Right atrium auricular region (tissue), 2 donors: ENCODE measurements around the gene MAT1A. TPM values are rescaled to one million over a fixed set of nuclear protein-coding genes. Genes with fewer than 3 reads are reported as not detected.

Experiments
- DNase-seq: peaks from one replicate; pipeline ENCODE4 v3.0.0-alpha.2; 2019; ENCODE audit warnings: low spot score
- H3K27ac ChIP-seq, 2 donors: fragments of 200-600 bp; sonication (generic); 1 replicate in 1 of 2; 2 replicates in 1 of 2; pipeline ENCODE4 v1.5.1; 2016 to 2019
- H3K27me3 ChIP-seq, 2 donors: fragments of 200-600 bp; sonication (generic); one replicate each; pipeline versions ENCODE4 v1.5.1 to v1.6.0; 2017 to 2019
- H3K36me3 ChIP-seq: fragments of 200-600 bp; sonication (generic); one replicate; pipeline ENCODE4 v1.5.1; 2016
- H3K4me1 ChIP-seq, 2 donors: fragments of 200-600 bp; sonication (generic); one replicate each; pipeline versions ENCODE4 v1.5.1 to v1.6.0; 2017 to 2019
- H3K4me3 ChIP-seq, 2 donors: fragments of 200-600 bp; sonication (generic); 1 replicate in 1 of 2; 2 replicates in 1 of 2; pipeline ENCODE4 v1.5.1; 2017 to 2019; ENCODE audit warnings: mild to moderate bottlenecking in 1 of 2, moderate library complexity in 1 of 2
- H3K9me3 ChIP-seq, 2 donors: fragments of 200-600 bp; sonication (generic); one replicate each; pipeline ENCODE4 v1.5.1; 2019
- CTCF ChIP-seq, 2 donors: fragments of 200-600 bp; sonication (generic); IDR thresholded peaks; one replicate each; pipeline ENCODE4 v1.5.1; 2019; ENCODE audit warnings: antibody characterized with exemption in 2 of 2
- total RNA-seq, 2 donors: library from RNA; depleted of rRNA; stranded (reverse); fragments of >200 nt; gene quantifications; one replicate each; pipeline ENCODE4 v1.1.0, GENCODE V29; 2016

Gene MAT1A
- total RNA-seq, 2 donors from 2014 or later = not detected

- Histone ChIP-seq H3K4me1 (no peaks in the 10 kb centered on the region), H3K27ac (no peak overlapping the region), H3K27me3 (no peaks in the 10 kb centered on the region), H3K9me3 (no peaks in the 10 kb centered on the region), H3K4me3 (no peak overlapping the region), H3K36me3 (no peaks in the 10 kb centered on the region)
- DNase-seq = no peak
- no peak for TF ChIP-seq CTCF (IDR thresholded peaks at IDR 0.05)
Measured at GRCh38 chr10:80268938-80269588, 20.4 kb downstream of the MAT1A start.

- Histone ChIP-seq H3K9me3 (no peaks in the 10 kb centered on the region), H3K4me3 (no peak overlapping the region), H3K27me3 (no peaks in the 10 kb centered on the region), H3K36me3 (no peaks in the 10 kb centered on the region), H3K27ac (no peak overlapping the region), H3K4me1 (no peaks in the 10 kb centered on the region)
- DNase-seq = no peak
- TF ChIP-seq CTCF (IDR thresholded peaks at IDR 0.05) = no peak
Measured at GRCh38 chr10:80268266-80268665, 21.2 kb downstream of the MAT1A start.

GRCh38 chr10:80266513-80266863, 23.0 kb downstream of the MAT1A start:
- Histone ChIP-seq H3K27ac (no peak overlapping the region), H3K27me3 (no peaks in the 10 kb centered on the region), H3K36me3 (no peaks in the 10 kb centered on the region), H3K4me3 (no peak overlapping the region), H3K4me1 (no peaks in the 10 kb centered on the region), H3K9me3 (no peaks in the 10 kb centered on the region)
- TF ChIP-seq CTCF (IDR thresholded peaks at IDR 0.05) = no peak
- DNase-seq = no peak

GRCh38 chr10:80265740-80266512, 23.5 kb downstream of the MAT1A start:
- Histone ChIP-seq H3K36me3 (no peaks in the 10 kb centered on the region), H3K4me1 (no peaks in the 10 kb centered on the region), H3K27ac (no peak overlapping the region), H3K27me3 (no peaks in the 10 kb centered on the region), H3K4me3 (no peak overlapping the region), H3K9me3 (no peaks in the 10 kb centered on the region)
- DNase-seq = no peak
- no peak for TF ChIP-seq CTCF (IDR thresholded peaks at IDR 0.05)

GRCh38 chr10:80264081-80265056, 25.1 kb downstream of the MAT1A start:
- H3K27me3 ChIP-seq = no peaks in the 10 kb centered on the region
- DNase-seq = no peak
- no peaks in the 10 kb centered on the region for H3K9me3 ChIP-seq
- H3K36me3 ChIP-seq = no peaks in the 10 kb centered on the region
- no peaks in the 10 kb centered on the region for H3K4me1 ChIP-seq
- H3K4me3 ChIP-seq = no peak overlapping the region
- H3K27ac ChIP-seq = no peak overlapping the region
- TF ChIP-seq CTCF (IDR thresholded peaks at IDR 0.05) = no peak
